CD14-positive monocyte (primary cell): ENCODE data around the gene DIAPH2. TPM values are rescaled to one million over a fixed set of nuclear protein-coding genes. Genes with fewer than 3 reads are reported as not detected.

Source experiments
- DNase-seq, 3 donors: peaks; one replicate each; pipeline ENCODE4 v3.0.0-alpha.2; 2011 to 2022
- H2AFZ ChIP-seq: 2 replicates; pipeline ENCODE4 v1.6.0; 2012; ENCODE audit warnings: mild to moderate bottlenecking, low read depth, low read length, inconsistent platforms; ENCODE audit not compliant: insufficient read depth, poor library complexity, severe bottlenecking
- H3K27ac ChIP-seq, 2 donors: 1 replicate in 1 of 2; 2 replicates in 1 of 2; pipeline ENCODE4 v1.5.1; 2012 to 2013; ENCODE audit warnings: low read length in 2 of 2, control low read depth in 1 of 2, inconsistent platforms in 1 of 2, low read depth in 1 of 2, mild to moderate bottlenecking in 1 of 2
- H3K27me3 ChIP-seq, 2 donors: one replicate each; pipeline versions ENCODE4 v1.6.0 to v1.6.1; 2011 to 2013; ENCODE audit warnings: low read length in 2 of 2; ENCODE audit not compliant: control insufficient read depth in 2 of 2, insufficient read depth in 2 of 2
- H3K36me3 ChIP-seq, 2 donors: replicated peaks in 1 of 2; 1 replicate in 1 of 2; 2 replicates in 1 of 2; pipeline versions ENCODE4 v1.5.1 to v1.6.1; 2012 to 2013; ENCODE audit warnings: low read length in 2 of 2, control low read depth in 1 of 2, inconsistent platforms in 1 of 2, mild to moderate bottlenecking in 1 of 2; ENCODE audit not compliant: insufficient read depth in 2 of 2, control insufficient read depth in 1 of 2
- H3K4me1 ChIP-seq, 2 donors: 1 replicate in 1 of 2; 2 replicates in 1 of 2; pipeline versions ENCODE4 v1.5.1 to v1.6.1; 2012 to 2013; ENCODE audit warnings: low read length in 2 of 2, control low read depth in 1 of 2, inconsistent platforms in 1 of 2, mild to moderate bottlenecking in 1 of 2, moderate library complexity in 1 of 2; ENCODE audit not compliant: insufficient read depth in 2 of 2, control insufficient read depth in 1 of 2
- H3K4me2 ChIP-seq: replicated peaks from 2 replicates; pipeline ENCODE3; 2012; ENCODE audit warnings: low read length, moderate library complexity, mild to moderate bottlenecking; ENCODE audit not compliant: poor library complexity, severe bottlenecking; ENCODE audit errors: extremely low read depth
- H3K4me3 ChIP-seq, 3 experiments: fragments of 200-600 bp in 1 of 3; sonication (generic) in 1 of 3; replicated peaks in 1 of 3; 1 replicate in 2 of 3; 2 replicates in 1 of 3; pipeline ENCODE4 v1.5.1; 2011 to 2013; ENCODE audit warnings: low read length in 3 of 3, mild to moderate bottlenecking in 3 of 3, control low read depth in 2 of 3, low read depth in 2 of 3, inconsistent platforms in 1 of 3, moderate library complexity in 1 of 3
- H3K79me2 ChIP-seq: 2 replicates; pipeline ENCODE4 v1.6.0; 2012; ENCODE audit warnings: mild to moderate bottlenecking, control low read depth, inconsistent platforms, low read length, moderate library complexity; ENCODE audit not compliant: insufficient read depth
- H3K9ac ChIP-seq: 2 replicates; pipeline ENCODE4 v1.6.0; 2017; ENCODE audit warnings: low read length, mild to moderate bottlenecking; ENCODE audit not compliant: insufficient read depth, poor library complexity, severe bottlenecking
- H3K9me3 ChIP-seq, 2 donors: replicated peaks in 1 of 2; 1 replicate in 1 of 2; 2 replicates in 1 of 2; pipeline versions ENCODE4 v1.5.1 to v1.6.1; 2012 to 2013; ENCODE audit warnings: low read length in 2 of 2, control low read depth in 1 of 2; ENCODE audit not compliant: control insufficient read depth in 1 of 2, insufficient read depth in 1 of 2
- H4K20me1 ChIP-seq: 2 replicates; pipeline ENCODE4 v1.6.0; 2012; ENCODE audit warnings: mild to moderate bottlenecking, low read length, control low read depth, moderate library complexity; ENCODE audit not compliant: insufficient read depth
- H3K27ac Mint-ChIP-seq, 7 donors: one replicate each; pipeline ENCODE4 v1.8.0; 2020; ENCODE audit warnings: mild to moderate bottlenecking in 7 of 7, mixed read lengths in 7 of 7, moderate library complexity in 6 of 7, inconsistent platforms in 2 of 7
- H3K27me3 Mint-ChIP-seq, 3 donors: one replicate each; pipeline ENCODE4 v1.8.0; 2021 to 2022; ENCODE audit warnings: low read depth in 3 of 3, mild to moderate bottlenecking in 3 of 3, mixed read lengths in 3 of 3, moderate library complexity in 3 of 3, inconsistent platforms in 1 of 3
- H3K36me3 Mint-ChIP-seq, 2 donors: one replicate each; pipeline ENCODE4 v1.8.0; 2020; ENCODE audit warnings: mixed read lengths in 2 of 2, inconsistent platforms in 1 of 2, mild to moderate bottlenecking in 1 of 2
- H3K4me1 Mint-ChIP-seq: one replicate; pipeline ENCODE4 v1.8.0; 2020; ENCODE audit warnings: mild to moderate bottlenecking, mixed read lengths
- H3K4me3 Mint-ChIP-seq, 2 donors: one replicate each; pipeline ENCODE4 v1.8.0; 2020; ENCODE audit warnings: mild to moderate bottlenecking in 2 of 2, mixed read lengths in 2 of 2, moderate library complexity in 1 of 2
- H3K9me3 Mint-ChIP-seq, 7 donors: one replicate each; pipeline ENCODE4 v1.8.0; 2020 to 2022; ENCODE audit warnings: mixed read lengths in 7 of 7, mild to moderate bottlenecking in 6 of 7, moderate library complexity in 6 of 7, inconsistent platforms in 2 of 7
- CTCF ChIP-seq: fragments of 200-600 bp; IDR thresholded peaks from one replicate; pipeline ENCODE4 v1.8.0; 2022; ENCODE audit warnings: antibody characterized with exemption, mild to moderate bottlenecking
- WGBS: methylation state at CpG from one replicate; pipeline ENCODE4 v1.1.5; 2013; ENCODE audit warnings: missing lambda C conversion rate; ENCODE audit not compliant: insufficient coverage; 5-methylcytosine and 5-hydroxymethylcytosine counted together
- intact Hi-C, 2 donors: fragments of 100-400 bp; cut with micrococcal nuclease; formaldehyde crosslinking; loops; one replicate each; pipeline versions ENCODE4 v1.15.0 to v1.15.1; 2023
- polyA plus RNA-seq, 3 donors: library from polyadenylated mRNA; depleted of rRNA in 1 of 3; unstranded in 2 of 3; stranded (reverse) in 1 of 3; fragments of 300-500 nt in 2 of 3; fragments of >200 nt in 1 of 3; fragmentation: Illumina TruSeq in 2 of 3; gene quantifications; 1 replicate in 2 of 3; 2 replicates in 1 of 3; pipeline ENCODE4 v1.2.3, GENCODE V29; 2012 to 2021

The DIAPH2 gene
- polyA plus RNA-seq, 3 donors = 9.5 to 20.5 (median 11.4) TPM

- no peak overlapping the region for H3K27ac ChIP-seq
- no peaks in the 10 kb centered on the region for H4K20me1 ChIP-seq
- no peak overlapping the region for H3K9ac ChIP-seq
- no peaks in the 10 kb centered on the region for H3K27me3 ChIP-seq
- WGBS = no CpG with 5 or more reads among the region's 2 CpGs
- H3K4me3 Mint-ChIP-seq = no peak overlapping the region
- H3K36me3 Mint-ChIP-seq = no peaks in the 10 kb centered on the region
- H3K36me3 ChIP-seq = no peaks in the 10 kb centered on the region
- no peaks in the 10 kb centered on the region for H3K9me3 ChIP-seq
- peaks cover 0 to 7% (median 0%) of the 10 kb centered on the region in 7 donors for H3K9me3 Mint-ChIP-seq
- intact Hi-C loops = no loop called here
- DNase-seq = no peak
- no peak overlapping the region for H3K27ac Mint-ChIP-seq
- TF ChIP-seq CTCF = no peak
- no peak overlapping the region for H2AFZ ChIP-seq
- H3K4me2 ChIP-seq = no peak overlapping the region
- peaks cover 0 to 1% (median 1%) of the 10 kb centered on the region in 3 donors for H3K27me3 Mint-ChIP-seq
- no peaks in the 10 kb centered on the region for H3K4me1 ChIP-seq
- H3K79me2 ChIP-seq = no peaks in the 10 kb centered on the region
- no peaks in the 10 kb centered on the region for H3K4me1 Mint-ChIP-seq
- H3K4me3 ChIP-seq = no peak overlapping the region
Measured at GRCh38 chrX:97553833-97554232, 869.2 kb downstream of the DIAPH2 start.

- H3K79me2 ChIP-seq = no peaks in the 10 kb centered on the region
- H3K36me3 ChIP-seq = no peaks in the 10 kb centered on the region
- H2AFZ ChIP-seq = no peak overlapping the region
- no peaks in the 10 kb centered on the region for H3K9me3 ChIP-seq
- H4K20me1 ChIP-seq = no peaks in the 10 kb centered on the region
- H3K27ac ChIP-seq = no peak overlapping the region
- TF ChIP-seq CTCF = no peak
- H3K4me1 ChIP-seq = no peaks in the 10 kb centered on the region
- peaks cover 0 to 1% (median 1%) of the 10 kb centered on the region in 3 donors for H3K27me3 Mint-ChIP-seq
- H3K9ac ChIP-seq = no peak overlapping the region
- H3K27ac Mint-ChIP-seq = no peak overlapping the region
- H3K27me3 ChIP-seq = no peaks in the 10 kb centered on the region
- no peak overlapping the region for H3K4me3 ChIP-seq
- H3K9me3 Mint-ChIP-seq = peaks cover 0 to 7% (median 0%) of the 10 kb centered on the region in 7 donors
- H3K4me3 Mint-ChIP-seq = no peak overlapping the region
- no peaks in the 10 kb centered on the region for H3K4me1 Mint-ChIP-seq
- no peak overlapping the region for H3K4me2 ChIP-seq
- 100% methylated on average over 1 of the region's 3 CpGs for WGBS
- no peak for DNase-seq
- intact Hi-C loops = no loop called here
- no peaks in the 10 kb centered on the region for H3K36me3 Mint-ChIP-seq
Measured at GRCh38 chrX:97556359-97556758, 871.7 kb downstream of the DIAPH2 start.
